Inflammatory macrophage (primary cell): ENCODE results near the gene TNK1.

ENCODE experiments used
- DNase-seq, 2 donors: peaks; one replicate each; pipeline ENCODE4 v3.0.0-alpha.2; 2020 to 2022

Gene TNK1

DNA sequence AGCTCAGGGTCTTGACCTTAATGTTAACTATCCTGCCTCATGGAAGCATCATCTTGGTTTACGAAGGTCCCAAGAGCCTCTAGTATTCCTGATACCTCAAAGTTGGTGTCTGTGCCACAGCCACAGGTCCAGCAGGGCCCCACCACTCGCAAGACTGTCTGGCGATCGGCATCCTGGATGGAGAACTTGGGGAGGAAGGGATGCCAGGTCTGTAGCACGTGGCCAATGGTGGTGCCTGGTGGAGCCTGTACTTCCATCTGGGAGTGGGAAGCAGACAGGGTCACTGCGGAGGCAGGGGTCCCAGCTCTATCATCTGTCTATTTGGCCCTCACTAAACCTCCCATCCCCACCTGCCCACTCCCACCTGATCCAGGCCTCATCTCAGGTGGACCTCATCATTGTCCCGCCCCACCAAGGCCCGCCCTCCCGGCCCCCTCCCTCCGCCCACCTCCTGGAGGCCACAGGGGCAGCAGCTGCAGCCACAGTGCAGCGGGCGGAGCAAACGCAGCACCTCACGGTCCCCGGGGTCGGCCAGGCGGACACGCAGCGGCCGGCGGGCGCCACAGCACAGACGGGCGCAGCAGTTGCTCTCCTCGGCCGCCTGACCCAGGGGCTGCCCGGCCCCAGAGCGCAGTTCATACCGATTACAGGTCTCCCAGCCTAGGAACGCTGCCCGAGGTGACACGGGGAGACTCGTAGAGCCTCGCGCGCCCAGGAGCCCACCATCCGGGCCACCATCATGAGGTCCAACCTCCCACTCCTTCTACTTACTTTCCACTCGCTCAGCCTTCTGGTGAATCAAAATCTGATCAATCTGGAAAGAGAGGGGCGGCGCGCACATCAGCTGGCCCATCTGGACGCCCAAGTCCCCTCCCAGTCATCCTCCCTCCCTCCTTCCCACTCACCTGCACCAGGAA lies 12.1 kb downstream of the TNK1 start:
- DNase-seq = no peak

DNA sequence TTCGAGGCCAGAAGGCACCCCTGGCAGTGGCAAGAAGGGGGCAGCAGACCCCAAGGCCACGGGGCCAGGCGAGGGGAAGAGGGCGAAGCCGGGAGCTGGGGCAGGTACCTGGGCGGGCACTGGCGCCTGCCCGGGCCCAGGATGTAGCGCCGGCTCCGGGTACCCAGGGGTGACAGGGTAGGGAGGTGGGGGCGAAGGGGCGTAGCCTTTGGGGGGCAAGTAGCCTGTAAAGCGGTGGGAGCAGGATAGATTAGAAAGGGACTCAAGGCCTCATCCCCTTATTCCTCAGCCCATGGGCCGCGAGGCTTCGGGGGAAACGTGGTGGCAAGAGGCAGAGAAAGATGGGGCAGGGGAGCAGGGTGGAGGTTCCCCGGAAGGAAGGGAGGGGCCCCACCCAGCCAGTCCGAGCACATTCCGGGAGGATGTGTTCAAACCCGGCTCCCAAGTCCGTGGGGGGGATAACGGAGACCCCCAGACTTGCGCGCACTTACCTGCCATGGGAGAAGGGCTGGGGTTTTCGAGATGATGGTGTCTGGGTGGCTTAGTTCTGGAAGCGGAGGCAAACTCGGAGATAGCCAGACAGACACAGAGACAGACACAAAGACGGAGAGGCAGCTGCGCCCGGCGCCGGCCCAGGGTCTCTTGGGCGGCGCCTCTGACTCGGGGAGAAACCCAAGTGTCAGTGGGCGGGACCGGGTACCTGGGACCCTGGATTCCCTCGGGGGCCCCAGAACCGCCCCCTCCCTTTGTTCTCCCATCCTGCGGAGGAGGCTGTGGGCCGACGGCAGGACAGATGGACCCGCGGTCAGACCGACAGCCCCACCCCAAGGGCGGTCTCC lies 12.9 kb downstream of the TNK1 start:
- DNase-seq = no peak

DNA sequence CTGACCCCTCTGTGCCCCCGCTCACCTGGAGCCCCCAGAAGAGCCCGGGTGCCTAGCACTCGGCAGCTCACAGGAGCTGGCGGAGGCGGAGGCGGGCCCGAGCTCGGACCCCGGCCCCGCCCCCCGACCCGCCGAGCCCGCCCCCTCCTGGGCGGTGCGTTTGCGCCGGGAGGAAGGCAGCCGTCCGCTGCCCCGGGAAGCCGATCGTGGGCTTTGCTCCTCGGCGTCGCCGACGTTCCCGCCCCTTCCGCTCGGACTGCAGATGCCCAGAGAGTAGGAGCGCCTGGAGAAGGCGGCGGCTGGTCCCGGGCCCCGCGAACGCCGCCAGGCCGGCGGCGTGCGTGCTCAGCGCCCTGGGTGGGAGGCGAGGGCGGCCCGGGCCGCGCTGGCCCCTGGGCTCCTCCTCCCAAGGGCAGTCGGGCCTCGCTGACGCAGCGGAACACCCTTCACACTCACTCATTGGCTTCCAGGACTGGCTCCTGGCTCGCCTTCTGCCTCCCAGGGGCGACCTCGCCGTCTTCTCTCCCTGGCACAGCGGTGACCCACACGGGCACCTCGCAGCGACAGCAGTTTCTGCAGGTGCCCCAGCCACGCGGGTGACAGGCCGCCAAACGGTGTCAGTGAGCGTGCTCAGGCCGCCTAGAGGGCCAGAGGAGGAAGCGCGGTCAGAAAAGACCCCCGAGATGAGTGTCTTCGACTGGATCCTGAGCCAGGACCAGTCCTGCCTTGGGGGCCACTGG lies 13.7 kb downstream of the TNK1 start, which contains the start of gene PLSCR3:
Gene PLSCR3, minus strand, starts transcription at position 74 of the 740 bp plus-strand sequence. CDS start 415 bp downstream, outside the sequence.
- peak; percentile 84 to 92 for DNase-seq

DNA sequence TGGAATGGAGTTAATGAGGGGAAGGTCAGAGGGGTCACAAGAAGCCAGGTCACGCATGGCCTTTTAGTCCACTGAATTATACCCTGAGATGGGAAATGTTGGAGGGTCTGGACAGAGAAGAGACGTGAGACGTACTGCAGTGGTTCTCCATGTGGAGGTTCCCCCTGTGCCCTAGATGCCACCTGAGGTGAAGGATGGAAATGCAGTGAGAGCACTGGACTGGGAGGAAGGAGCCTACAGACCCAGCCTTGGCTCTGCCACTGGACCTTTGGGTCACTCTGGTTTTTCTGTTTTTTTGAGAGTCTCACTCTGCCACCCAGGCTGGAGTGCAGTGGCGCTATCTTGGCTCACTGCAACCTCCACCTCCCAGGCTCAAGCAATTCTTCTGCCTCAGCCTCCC lies 15.3 kb downstream of the TNK1 start:
- DNase-seq = no peak

DNA sequence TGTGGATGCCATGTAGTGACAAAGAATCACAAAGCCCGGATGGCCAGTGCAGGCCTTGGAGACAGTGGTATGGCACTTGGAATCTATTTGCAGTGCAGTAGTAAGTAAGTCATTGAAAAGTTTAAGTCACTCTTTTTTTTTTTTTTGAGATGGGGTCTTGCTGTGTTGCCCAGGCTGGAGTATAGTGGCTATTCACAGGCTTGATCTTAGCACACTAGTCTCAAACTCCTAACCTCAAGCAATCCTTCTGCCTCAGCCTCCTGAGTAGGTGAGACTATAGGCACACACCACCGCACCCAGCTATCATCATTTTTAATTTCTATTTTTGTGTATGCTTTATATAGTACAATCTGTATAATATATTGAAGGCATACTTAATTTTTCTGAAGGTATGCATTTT lies 17.7 kb downstream of the TNK1 start:
- DNase-seq = no peak

DNA sequence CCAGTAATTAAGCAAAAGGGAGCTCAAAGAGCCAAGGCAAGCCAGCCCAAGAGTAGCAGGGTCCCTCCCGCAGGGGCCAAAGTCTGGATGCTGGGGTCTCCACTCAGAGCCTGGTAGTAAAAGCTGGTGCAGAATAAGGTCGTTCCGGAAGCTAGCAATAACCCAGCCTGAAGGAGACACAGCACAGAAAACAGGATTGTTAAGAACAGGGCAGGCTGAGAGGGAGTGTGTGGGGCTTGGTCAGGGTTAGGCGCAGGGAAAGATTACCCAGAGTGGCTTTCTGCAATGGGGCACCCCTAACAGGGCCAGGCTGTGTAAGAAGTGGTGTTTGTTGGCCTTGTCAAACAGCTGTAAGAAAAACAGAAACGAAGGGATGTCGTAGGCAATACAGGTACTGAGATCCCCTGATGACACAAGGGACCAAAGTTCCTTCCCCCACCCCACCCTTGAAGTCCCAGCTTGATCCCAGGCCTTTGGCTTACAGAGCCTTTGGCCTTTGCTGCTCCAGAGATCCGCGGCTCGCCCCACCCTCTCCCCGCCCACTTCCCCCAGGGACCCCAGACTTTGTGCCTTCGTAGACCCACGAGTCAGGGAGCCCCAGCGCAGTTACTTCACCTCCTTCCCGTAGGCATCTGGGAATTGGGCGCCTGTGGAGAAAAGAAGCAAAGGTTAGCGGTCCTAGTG lies 22.3 kb downstream of the TNK1 start:
- no peak for DNase-seq

DNA sequence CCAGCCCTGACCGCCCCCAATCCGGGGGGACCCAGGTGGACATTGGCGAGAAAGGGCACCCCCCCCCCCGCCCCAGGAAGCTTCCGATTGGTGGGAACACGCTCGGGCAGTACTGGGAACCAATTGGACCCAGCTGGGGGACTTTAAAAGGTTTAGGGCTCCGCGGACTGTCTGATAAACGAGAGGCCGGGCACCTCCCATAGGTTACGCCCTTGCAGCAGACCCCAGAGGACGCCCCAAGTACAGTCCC lies 22.8 kb downstream of the TNK1 start:
- no peak for DNase-seq

DNA sequence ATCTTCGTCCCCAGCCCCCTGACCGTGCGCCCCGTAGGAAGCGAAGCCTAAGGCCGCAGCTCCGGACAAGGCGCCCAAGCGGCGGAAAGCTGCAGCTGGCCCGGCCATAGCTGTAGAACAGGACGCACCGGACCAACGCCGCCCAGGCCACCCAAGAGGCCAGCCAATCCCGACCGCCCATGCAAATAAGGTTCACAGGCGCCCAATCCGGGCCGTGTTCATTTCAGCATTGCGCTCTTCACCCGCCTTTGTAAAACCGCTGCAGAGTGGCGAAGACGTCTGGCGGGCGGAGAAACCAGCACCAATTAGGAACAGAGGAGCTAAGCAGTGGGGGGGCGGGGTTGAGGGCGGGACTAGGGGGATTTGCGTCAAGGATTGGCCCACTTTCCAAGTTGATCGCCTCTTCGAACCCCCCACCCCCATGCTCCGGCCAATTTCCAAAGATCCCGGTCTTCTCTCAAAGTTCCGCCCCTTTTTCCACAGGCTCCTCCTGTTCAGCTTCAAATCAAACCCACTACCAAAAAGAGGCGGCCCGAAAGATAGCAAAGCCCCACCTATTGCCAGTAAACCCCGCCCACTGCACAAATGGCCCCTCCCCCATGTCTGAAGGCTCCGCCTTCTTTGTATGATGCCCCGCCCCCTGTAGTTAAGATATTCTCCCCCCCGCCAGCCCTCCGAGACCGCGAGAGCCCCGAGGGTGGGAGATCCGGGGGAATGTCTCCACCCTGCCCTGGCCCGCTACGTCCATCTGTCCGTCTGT lies 23.3 kb downstream of the TNK1 start, which contains the start of gene TMEM256:
Gene TMEM256, minus strand, starts transcription at position 121 of the 760 bp plus-strand sequence. Its CDS starts 13 bp downstream, at position 108.
- peak; percentile 99 for DNase-seq

DNA sequence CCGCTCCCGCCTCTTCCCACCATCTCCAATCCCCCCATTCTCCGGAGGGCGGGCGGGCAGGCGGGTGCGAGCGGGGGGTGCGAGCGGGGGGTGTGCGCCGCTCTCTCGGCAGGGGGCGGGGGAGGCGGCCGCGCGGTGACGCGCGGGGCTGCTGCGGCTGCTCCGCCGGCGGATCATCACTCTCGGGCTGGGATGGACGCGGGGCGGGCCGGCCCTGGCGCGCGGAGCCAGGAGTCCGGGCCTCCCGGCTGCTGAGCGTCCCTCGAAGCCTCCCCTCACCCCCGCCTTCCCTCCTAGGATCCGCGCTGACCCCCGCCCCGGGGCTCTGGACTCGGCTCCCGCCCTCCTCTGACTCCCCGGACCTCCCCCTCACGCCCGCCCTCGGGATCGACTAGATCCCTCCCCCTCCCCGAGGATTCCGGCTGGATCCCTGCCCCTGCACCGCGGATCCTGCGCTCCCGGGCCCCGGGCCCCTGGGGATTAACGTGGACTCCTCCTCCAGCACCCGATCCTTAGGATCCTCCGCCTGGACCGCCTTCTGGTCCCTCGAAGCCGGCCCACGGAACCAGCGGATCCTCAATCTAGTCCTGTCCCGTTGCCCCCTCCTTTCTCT lies 24.0 kb downstream of the TNK1 start:
- no peak for DNase-seq

DNA sequence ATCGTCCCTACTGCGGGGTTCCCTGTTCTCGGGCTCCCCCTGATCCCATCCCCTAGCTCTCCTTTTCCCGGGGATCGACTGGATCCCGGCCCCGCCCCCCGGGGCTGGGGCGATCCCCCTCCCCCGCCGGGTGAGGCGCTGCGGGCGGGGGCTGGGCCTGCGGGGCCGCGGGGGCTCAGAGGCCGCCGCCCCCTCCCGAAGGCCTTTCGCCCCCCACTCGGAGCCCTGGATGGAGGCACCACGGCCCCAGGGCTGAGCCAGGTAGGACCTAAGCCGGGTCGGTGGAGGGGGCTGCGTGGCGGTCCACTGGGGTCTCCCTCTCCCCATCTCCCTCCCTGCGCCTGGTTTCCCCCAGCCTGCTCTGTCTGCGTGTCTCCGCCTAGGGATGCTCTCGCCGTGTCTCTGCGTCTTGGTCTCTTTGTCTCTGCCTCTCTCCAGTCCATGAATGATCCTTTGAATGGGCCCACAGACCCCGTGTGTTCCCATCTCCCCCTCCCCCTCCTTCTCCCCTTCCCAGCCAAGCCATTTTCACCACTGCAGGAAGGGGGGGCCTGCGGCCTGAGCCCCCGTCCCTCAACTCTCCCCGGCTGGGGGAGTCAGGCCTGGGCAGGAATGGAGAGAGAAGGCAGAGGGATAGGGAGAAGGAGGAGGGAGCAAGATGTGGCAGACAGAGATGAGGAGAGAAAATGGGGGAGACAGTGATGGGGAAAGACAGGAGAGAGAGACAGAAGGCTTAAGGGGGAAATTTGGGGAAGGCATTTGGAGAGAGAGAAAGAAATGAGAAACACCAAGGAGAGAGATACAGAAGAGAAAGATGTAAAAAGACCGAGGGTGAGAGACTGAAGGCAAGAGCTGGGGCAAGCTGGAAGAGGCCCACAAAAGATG lies 24.7 kb downstream of the TNK1 start:
- no peak for DNase-seq

DNA sequence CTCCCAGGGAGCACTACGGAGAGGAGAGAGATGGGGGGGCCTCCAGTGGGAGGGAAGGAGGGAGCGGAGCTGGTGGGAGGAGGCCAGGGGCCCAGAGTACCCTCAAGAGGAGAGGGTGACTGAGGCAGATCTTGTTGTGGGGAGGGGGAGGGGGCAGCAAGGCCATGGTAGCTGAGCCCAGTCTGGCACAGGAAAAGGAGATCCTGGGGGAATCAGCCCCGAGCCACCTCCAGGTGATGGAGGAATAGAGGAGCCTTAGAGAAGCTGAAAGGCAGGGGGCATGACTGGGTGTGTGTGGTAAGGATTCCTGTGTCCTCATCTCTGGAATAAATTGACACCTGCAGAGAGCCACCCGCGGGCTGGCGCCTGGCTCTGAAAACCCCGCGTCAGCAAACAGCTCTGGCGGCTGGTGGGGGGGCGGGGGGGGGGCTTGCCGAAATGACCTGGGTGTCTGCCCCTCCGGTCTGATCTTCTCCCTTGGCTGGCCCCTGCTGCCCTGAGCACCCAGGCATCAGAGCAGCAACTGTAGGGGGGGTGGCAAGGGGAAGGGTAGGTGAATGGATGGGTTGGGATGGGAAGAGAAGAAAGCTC lies 25.4 kb downstream of the TNK1 start:
- DNase-seq = no peak

DNA sequence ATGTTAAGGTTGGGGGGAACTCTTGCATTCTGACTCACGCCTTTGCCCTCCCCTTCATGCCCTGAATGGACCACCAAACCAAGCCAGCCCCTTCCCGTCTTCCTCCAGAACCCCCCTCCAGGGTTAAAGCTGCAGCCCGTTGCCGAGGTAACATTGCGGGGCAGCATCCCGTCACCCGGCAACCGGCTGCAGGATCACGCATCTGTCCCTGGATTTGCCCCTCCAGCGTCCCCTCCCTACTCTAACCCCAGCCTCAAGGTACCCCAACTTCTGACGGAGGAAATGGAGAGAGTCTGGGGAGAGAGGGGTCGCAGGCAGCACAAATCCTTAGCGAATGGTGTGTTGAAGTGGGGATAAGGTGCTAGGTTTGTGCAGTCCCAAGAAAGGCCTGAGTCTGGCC lies 26.2 kb downstream of the TNK1 start:
- DNase-seq = no peak

DNA sequence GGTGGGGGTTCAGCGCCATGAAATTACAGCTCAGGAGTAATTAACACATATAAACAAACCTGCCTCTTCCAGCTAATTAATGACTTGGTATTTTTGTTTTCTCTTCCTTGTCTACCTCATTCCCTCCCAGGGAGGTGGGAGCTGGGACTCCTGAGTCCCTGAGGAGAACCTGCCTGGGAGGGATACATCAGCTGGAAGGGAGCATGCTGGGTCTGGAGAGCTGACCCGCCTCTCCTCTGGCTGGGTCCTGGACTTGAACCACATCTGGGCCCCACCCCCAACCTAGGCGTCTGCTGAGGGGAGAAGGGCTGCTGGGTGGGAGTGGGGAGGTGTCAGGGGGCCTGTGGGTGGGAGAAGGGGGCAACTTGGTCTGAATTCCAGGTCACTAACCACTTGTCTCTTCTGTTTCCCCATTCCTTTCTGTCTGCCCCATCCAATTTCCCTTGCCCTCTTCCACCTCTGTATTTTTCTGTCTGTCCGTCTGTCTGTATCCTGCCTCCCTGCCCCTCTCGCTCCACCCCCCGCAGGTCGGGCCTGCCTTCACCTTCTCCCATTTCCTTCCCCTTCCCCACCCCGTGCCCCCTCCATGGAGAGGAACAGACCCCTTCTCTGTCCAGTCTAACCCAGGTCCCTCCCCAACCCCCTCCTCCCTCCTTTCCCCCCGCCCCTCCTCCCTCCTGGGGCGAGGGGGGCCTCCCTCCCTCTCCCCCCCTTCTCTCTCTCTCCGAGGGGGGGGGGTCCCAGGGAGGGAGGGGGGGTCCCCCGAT lies 26.8 kb downstream of the TNK1 start, which contains the start of gene NLGN2:
Gene NLGN2, plus strand, starts transcription at position 361 of the 767 bp plus-strand sequence. CDS start 411 bp downstream, outside the sequence.
- DNase-seq = no peak

DNA sequence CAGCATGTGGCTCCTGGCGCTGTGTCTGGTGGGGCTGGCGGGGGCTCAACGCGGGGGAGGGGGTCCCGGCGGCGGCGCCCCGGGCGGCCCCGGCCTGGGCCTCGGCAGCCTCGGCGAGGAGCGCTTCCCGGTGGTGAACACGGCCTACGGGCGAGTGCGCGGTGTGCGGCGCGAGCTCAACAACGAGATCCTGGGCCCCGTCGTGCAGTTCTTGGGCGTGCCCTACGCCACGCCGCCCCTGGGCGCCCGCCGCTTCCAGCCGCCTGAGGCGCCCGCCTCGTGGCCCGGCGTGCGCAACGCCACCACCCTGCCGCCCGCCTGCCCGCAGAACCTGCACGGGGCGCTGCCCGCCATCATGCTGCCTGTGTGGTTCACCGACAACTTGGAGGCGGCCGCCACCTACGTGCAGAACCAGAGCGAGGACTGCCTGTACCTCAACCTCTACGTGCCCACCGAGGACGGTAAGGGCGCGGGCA lies 27.4 kb downstream of the TNK1 start:
- DNase-seq = peak in 1 of 2 donors; percentile 13

DNA sequence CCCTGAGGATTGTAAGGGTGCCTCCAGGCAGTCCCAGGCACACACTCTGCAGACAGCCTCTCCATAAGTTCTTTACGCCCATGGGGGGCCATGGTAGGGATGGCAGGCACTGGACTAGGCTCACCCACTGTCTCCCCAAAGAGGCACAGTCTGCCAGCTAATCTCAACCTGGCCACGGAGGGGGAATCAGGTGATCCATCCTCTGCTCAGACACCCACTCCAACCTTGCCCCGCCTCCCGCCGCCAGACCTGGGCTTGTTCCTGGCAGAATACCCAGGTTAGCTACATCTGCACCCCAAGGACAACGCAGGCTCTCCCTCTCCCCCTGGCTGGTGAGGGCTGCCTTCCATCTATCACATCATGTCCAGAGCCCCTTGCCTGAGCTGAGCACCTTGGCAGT lies 28.0 kb downstream of the TNK1 start:
- DNase-seq = no peak

DNA sequence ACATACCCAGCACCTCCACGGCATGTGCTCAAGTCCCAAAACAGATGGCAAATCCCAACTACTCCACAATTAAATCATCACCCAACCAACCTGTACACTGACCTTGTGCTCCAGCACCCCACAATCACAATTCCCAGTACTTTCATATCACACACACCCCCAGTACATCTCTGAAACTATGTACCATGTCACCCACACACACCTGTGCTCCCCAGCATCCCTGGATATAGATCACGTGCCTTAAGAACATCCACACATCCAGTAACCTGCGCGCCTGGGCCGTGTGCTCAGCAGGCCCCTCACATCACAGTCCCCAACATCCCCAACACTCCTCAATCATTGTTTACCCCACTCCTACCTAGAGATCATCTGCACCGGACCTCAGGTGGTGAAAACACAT lies 28.8 kb downstream of the TNK1 start:
- no peak for DNase-seq

DNA sequence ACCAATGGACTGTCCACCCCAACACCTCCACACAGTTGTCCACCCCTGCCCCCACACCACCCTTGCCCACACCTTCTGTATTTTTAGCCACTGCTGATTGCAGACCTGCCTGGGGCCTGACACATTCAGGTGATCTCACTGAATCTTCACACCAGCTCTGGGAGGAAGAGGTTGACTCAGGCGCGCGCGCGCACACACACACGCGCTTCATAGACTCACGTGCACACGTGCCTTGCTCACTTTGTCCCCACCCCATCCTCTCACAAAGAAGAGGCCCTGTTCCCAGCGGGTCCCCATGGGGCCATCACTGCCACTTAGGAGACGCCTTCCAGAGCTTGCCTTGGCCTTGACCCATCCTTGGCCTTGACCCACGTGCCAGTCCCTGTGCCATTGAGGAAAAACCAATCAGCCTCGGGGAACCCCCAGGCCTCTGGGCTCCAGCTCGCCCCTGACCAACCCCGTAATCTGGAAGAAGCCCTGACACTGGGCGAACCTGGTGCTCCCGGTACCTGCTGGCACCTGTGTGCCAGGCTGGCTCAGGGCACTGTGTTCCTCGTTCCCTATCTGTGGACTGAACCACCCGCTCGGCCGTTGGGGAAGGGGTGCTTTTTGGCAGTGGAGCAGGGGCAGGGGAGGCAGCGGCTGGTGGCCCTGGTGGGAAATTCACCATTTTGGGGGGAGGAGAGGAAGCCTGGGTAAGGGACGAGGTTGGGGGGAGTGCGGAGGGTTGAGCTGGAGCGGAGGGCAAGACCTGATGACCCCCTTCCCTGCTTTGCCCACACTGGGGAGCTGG lies 29.9 kb downstream of the TNK1 start:
- no peak for DNase-seq

DNA sequence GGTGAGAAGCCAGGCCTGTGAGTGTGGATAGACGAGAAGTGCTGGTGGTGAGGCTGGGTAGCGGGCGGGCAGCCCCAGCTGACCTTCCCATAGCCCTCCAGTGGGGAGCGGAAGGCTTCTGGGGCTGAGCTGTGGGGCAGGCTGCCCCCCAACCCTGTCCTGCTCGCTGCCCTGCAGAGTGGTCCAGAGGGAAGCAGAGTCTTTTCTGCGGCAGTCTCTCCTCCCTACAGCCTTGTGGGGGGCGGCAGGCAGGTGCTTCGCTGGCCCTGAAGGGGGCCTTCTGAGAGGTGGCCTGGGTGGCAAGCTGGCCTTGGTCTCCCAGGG lies 30.5 kb downstream of the TNK1 start:
- DNase-seq = no peak
